Measurements from ENCODE around the gene TMEM115.

The TMEM115 gene

DNA sequence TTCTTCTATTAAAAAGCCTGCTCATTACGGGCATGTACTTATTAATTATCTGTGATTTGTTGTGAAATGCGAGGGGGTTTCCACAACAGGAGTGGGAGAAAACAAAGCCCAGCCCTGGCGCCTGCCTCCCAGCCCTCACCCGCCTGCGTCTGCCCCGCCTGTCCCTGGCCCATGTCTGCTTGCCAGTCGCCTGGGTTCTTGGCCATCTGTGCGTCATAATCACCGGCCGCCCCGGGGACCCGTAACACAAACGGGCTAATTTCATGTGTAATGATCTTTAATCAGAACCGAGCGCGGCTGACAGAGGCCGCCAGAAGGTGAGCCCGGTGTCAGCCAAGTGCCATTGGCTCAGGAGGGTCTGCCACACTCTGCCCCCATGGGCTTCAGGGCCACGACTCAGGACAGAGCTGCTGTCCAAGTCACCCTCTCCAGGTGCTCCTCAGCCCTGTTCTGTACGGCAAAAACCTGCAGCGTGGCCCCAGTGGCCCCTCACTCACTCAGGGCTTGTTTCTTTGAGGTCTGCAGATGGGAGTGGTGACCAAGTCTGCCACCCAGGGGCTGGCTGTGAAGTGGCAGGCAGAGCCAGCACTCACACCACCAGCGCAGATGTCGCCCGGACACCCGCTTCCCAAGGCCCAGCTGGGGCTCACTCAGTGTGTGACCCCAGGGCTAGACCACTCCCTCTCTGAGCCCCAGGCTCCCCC, 28.8 kb upstream of the TMEM115 start:
- Histone ChIP-seq H3K18ac (ENCODE audit: low read length) (no peak overlapping the region), H4K12ac (ENCODE audit: low read depth, low read length) (no peak overlapping the region), H4K91ac (ENCODE audit: low read depth, low read length) (no peak overlapping the region), H2AK5ac (ENCODE audit: low read length) (no peak overlapping the region), H2BK5ac (ENCODE audit: low read depth, low read length, poor library complexity) (no peak overlapping the region), H4K8ac (ENCODE audit: low read depth, low read length) (no peak overlapping the region), H3K9me3 (ENCODE audit: insufficient read depth, low read depth, low read length) (no peaks in the 10 kb centered on the region), H3K4me1 (ENCODE audit: control insufficient read depth in 1 of 2, insufficient read depth in 2 of 2, low read length in 2 of 2) (peaks cover 0 to 4% of the 10 kb centered on the region in 2 experiments), H3K27ac (ENCODE audit: low read depth, low read length) (no peak overlapping the region), H3K36me3 (ENCODE audit: control insufficient read depth in 1 of 2, insufficient read depth in 2 of 2, low read length in 2 of 2) (no peaks in the 10 kb centered on the region), H3K4ac (ENCODE audit: low read depth, low read length) (no peak overlapping the region), H3K9ac (ENCODE audit: low read length) (no peak overlapping the region), H2BK12ac (ENCODE audit: low read length) (no peak overlapping the region), H3K27me3 (ENCODE audit: insufficient read depth, low read length) (no peaks in the 10 kb centered on the region), H3K79me2 (ENCODE audit: control insufficient read depth, insufficient read depth, low read length, poor library complexity) (no peaks in the 10 kb centered on the region), H3K4me2 (ENCODE audit: low read length) (no peak overlapping the region), H3K79me1 (ENCODE audit: low read length) (no peaks in the 10 kb centered on the region), H3K14ac (ENCODE audit: low read length) (no peak overlapping the region), H2AFZ (ENCODE audit: insufficient read depth, low read length, poor library complexity) (no peak overlapping the region), H2BK120ac (ENCODE audit: insufficient read depth, low read length, poor library complexity) (no peak overlapping the region), H3K4me3 (ENCODE audit: low read depth, low read length) (no peak overlapping the region), H3K23ac (ENCODE audit: low read length) (no peak overlapping the region)
- whole genome bisulfite sequencing (ENCODE audit: extremely low coverage, insufficient coverage, insufficient read length): no CpG with 5 or more reads among the region's 25 CpGs
- no peak for DNase-seq

DNA sequence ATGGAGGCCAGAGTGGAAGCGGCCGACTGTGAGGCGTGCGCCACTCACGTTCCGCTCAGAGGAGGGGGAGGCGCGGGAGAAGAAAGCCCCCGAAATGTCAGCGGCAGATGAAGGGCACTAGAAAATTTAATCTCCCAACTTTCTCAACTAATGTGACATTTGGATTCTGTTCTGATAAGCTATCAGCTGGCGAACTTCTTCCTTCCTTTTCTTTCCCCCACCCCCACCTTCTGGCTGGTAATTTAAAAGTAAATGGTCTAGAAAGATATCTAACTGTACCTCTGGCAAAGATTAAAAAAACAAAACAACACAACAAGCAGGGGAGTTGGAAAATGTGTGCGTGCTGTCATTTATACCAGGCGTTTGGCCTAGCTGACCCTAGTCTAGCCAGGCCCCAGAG, 26.4 kb upstream of the TMEM115 start:
- H2BK120ac ChIP-seq (ENCODE audit: insufficient read depth, low read length, poor library complexity): no peak overlapping the region
- H3K9ac ChIP-seq (ENCODE audit: low read length): no peak overlapping the region
- no peaks in the 10 kb centered on the region for H3K79me1 ChIP-seq (ENCODE audit: low read length)
- no peak overlapping the region for H2BK5ac ChIP-seq (ENCODE audit: low read depth, low read length, poor library complexity)
- H4K91ac ChIP-seq (ENCODE audit: low read depth, low read length): no peak overlapping the region
- H3K23ac ChIP-seq (ENCODE audit: low read length): no peak overlapping the region
- no peaks in the 10 kb centered on the region for H3K9me3 ChIP-seq (ENCODE audit: insufficient read depth, low read depth, low read length)
- H4K12ac ChIP-seq (ENCODE audit: low read depth, low read length): no peak overlapping the region
- H3K4me2 ChIP-seq (ENCODE audit: low read length): no peak overlapping the region
- H2AFZ ChIP-seq (ENCODE audit: insufficient read depth, low read length, poor library complexity): no peak overlapping the region
- H3K27ac ChIP-seq (ENCODE audit: low read depth, low read length): no peak overlapping the region
- H3K27me3 ChIP-seq (ENCODE audit: insufficient read depth, low read length): no peaks in the 10 kb centered on the region
- peaks cover 0 to 1% of the 10 kb centered on the region in 2 experiments for H3K4me1 ChIP-seq (ENCODE audit: control insufficient read depth in 1 of 2, insufficient read depth in 2 of 2, low read length in 2 of 2)
- H3K79me2 ChIP-seq (ENCODE audit: control insufficient read depth, insufficient read depth, low read length, poor library complexity): no peaks in the 10 kb centered on the region
- no peak overlapping the region for H2AK5ac ChIP-seq (ENCODE audit: low read length)
- no peak overlapping the region for H2BK12ac ChIP-seq (ENCODE audit: low read length)
- no peak overlapping the region for H3K4ac ChIP-seq (ENCODE audit: low read depth, low read length)
- no peaks in the 10 kb centered on the region for H3K36me3 ChIP-seq (ENCODE audit: control insufficient read depth in 1 of 2, insufficient read depth in 2 of 2, low read length in 2 of 2)
- no peak overlapping the region for H3K4me3 ChIP-seq (ENCODE audit: low read depth, low read length)
- no CpG with 5 or more reads among the region's 13 CpGs for WGBS (ENCODE audit: extremely low coverage, insufficient coverage, insufficient read length)
- H4K8ac ChIP-seq (ENCODE audit: low read depth, low read length): no peak overlapping the region
- DNase-seq: no peak
- no peak overlapping the region for H3K14ac ChIP-seq (ENCODE audit: low read length)
- H3K18ac ChIP-seq (ENCODE audit: low read length): no peak overlapping the region

DNA sequence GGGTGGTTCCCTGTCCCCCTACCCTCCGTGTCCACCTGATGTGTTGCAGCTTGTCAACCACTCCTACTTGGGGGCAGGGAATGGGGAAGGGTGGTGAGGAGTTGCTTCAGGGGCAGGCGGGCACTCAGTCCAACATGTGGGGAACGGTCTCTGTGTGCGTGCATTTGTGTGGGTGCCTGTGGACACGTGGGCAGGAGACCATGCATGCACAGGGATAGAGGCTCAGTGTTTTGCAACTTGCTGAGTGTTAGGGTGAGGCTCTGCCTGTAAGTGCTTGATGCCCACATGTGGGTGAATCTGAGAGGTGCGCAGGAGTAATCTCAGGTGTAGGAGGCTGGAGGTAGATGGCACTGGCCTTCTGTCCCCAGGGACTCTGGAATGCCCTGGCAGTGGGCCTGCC, 24.4 kb upstream of the TMEM115 start:
- H3K79me1 ChIP-seq (ENCODE audit: low read length): no peaks in the 10 kb centered on the region
- DNase-seq: no peak
- H3K14ac ChIP-seq (ENCODE audit: low read length): no peak overlapping the region
- H3K18ac ChIP-seq (ENCODE audit: low read length): no peak overlapping the region
- H3K23ac ChIP-seq (ENCODE audit: low read length): no peak overlapping the region
- no peak overlapping the region for H4K12ac ChIP-seq (ENCODE audit: low read depth, low read length)
- no peak overlapping the region for H2BK12ac ChIP-seq (ENCODE audit: low read length)
- WGBS (ENCODE audit: extremely low coverage, insufficient coverage, insufficient read length): no CpG with 5 or more reads among the region's 6 CpGs
- H3K9ac ChIP-seq (ENCODE audit: low read length): no peak overlapping the region
- H3K36me3 ChIP-seq (ENCODE audit: control insufficient read depth in 1 of 2, insufficient read depth in 2 of 2, low read length in 2 of 2): no peaks in the 10 kb centered on the region
- no peak overlapping the region for H4K91ac ChIP-seq (ENCODE audit: low read depth, low read length)
- H3K4ac ChIP-seq (ENCODE audit: low read depth, low read length): no peak overlapping the region
- no peaks in the 10 kb centered on the region for H3K79me2 ChIP-seq (ENCODE audit: control insufficient read depth, insufficient read depth, low read length, poor library complexity)
- H3K4me3 ChIP-seq (ENCODE audit: low read depth, low read length): no peak overlapping the region
- H4K8ac ChIP-seq (ENCODE audit: low read depth, low read length): no peak overlapping the region
- no peak overlapping the region for H3K4me2 ChIP-seq (ENCODE audit: low read length)
- H3K4me1 ChIP-seq (ENCODE audit: control insufficient read depth in 1 of 2, insufficient read depth in 2 of 2, low read length in 2 of 2): no peaks in the 10 kb centered on the region
- no peak overlapping the region for H2AK5ac ChIP-seq (ENCODE audit: low read length)
- no peak overlapping the region for H3K27ac ChIP-seq (ENCODE audit: low read depth, low read length)
- H3K27me3 ChIP-seq (ENCODE audit: insufficient read depth, low read length): no peaks in the 10 kb centered on the region
- no peak overlapping the region for H2AFZ ChIP-seq (ENCODE audit: insufficient read depth, low read length, poor library complexity)
- H3K9me3 ChIP-seq (ENCODE audit: insufficient read depth, low read depth, low read length): no peaks in the 10 kb centered on the region
- no peak overlapping the region for H2BK5ac ChIP-seq (ENCODE audit: low read depth, low read length, poor library complexity)
- H2BK120ac ChIP-seq (ENCODE audit: insufficient read depth, low read length, poor library complexity): no peak overlapping the region

DNA sequence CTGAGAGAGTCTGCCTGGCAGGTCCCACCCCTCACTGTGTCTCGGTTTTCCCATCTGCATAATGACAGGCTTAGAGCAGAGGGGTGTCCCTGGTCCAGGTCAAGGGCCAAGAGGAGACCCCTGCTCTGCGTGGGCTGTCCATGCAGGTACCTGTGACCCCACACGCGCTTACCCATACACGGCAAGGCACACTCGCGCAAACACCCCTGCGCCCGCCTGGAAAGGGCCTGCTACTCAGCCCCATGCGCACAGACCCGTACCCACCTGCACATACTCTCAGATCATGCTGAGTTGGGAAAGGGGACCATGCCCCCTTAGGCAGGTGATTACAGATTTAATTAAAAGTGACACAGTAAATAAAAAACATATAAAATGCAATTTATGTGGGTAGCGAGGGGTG, 23.4 kb upstream of the TMEM115 start:
- H2BK5ac ChIP-seq (ENCODE audit: low read depth, low read length, poor library complexity): no peak overlapping the region
- no peaks in the 10 kb centered on the region for H3K79me1 ChIP-seq (ENCODE audit: low read length)
- no peak overlapping the region for H3K4me3 ChIP-seq (ENCODE audit: low read depth, low read length)
- H3K9ac ChIP-seq (ENCODE audit: low read length): no peak overlapping the region
- no CpG with 5 or more reads among the region's 12 CpGs for WGBS (ENCODE audit: extremely low coverage, insufficient coverage, insufficient read length)
- H3K18ac ChIP-seq (ENCODE audit: low read length): no peak overlapping the region
- H3K27ac ChIP-seq (ENCODE audit: low read depth, low read length): no peak overlapping the region
- H4K91ac ChIP-seq (ENCODE audit: low read depth, low read length): no peak overlapping the region
- no peak overlapping the region for H2BK12ac ChIP-seq (ENCODE audit: low read length)
- no peak overlapping the region for H2AK5ac ChIP-seq (ENCODE audit: low read length)
- H3K14ac ChIP-seq (ENCODE audit: low read length): no peak overlapping the region
- no peak for DNase-seq
- no peaks in the 10 kb centered on the region for H3K9me3 ChIP-seq (ENCODE audit: insufficient read depth, low read depth, low read length)
- H2AFZ ChIP-seq (ENCODE audit: insufficient read depth, low read length, poor library complexity): no peak overlapping the region
- H3K4me1 ChIP-seq (ENCODE audit: control insufficient read depth in 1 of 2, insufficient read depth in 2 of 2, low read length in 2 of 2): no peaks in the 10 kb centered on the region
- no peak overlapping the region for H3K4ac ChIP-seq (ENCODE audit: low read depth, low read length)
- H4K8ac ChIP-seq (ENCODE audit: low read depth, low read length): no peak overlapping the region
- H2BK120ac ChIP-seq (ENCODE audit: insufficient read depth, low read length, poor library complexity): no peak overlapping the region
- H3K23ac ChIP-seq (ENCODE audit: low read length): no peak overlapping the region
- H4K12ac ChIP-seq (ENCODE audit: low read depth, low read length): no peak overlapping the region
- H3K79me2 ChIP-seq (ENCODE audit: control insufficient read depth, insufficient read depth, low read length, poor library complexity): no peaks in the 10 kb centered on the region
- no peaks in the 10 kb centered on the region for H3K27me3 ChIP-seq (ENCODE audit: insufficient read depth, low read length)
- no peaks in the 10 kb centered on the region for H3K36me3 ChIP-seq (ENCODE audit: control insufficient read depth in 1 of 2, insufficient read depth in 2 of 2, low read length in 2 of 2)
- no peak overlapping the region for H3K4me2 ChIP-seq (ENCODE audit: low read length)

Data from trophoblast cell (in vitro differentiated cells and primary cell).